Adipose tissue (tissue), 3 donors: Measurements from ENCODE around the gene RPL32. TPM values are rescaled to one million over a fixed set of nuclear protein-coding genes. Genes with fewer than 3 reads are reported as not detected.

Source experiments
- H3K27ac ChIP-seq: one replicate; pipeline ENCODE4 v1.5.1; 2013; ENCODE audit warnings: low read depth, low read length
- WGBS, 3 donors: extraction: QIAGEN DNeasy Blood & Tissue Kit; methylation state at CpG; one replicate each; pipeline ENCODE4 v1.1.7; 2013; 5-methylcytosine and 5-hydroxymethylcytosine counted together
- polyA plus RNA-seq, 3 donors: library from polyadenylated mRNA; stranded (reverse); fragments of 200-250 nt; gene quantifications; one replicate each; pipeline ENCODE4 v1.2.3, GENCODE V29; 2013
- donor health status: healthy with polysubstance abuse.
- donor health status: Bipolar disorder and iron deficiency.
- donor health status: healthy.

The RPL32 gene
- polyA plus RNA-seq, 3 donors, result 1,949 to 3,304 (median 2,810) TPM

GRCh38 chr3:12816521-12817342, 24.6 kb downstream of the RPL32 start:
- WGBS, 3 donors, result 93 to 94% (median 94%) methylated on average over 32 to 34 of the region's 34 CpGs
- H3K27ac ChIP-seq, result no peak overlapping the region

- WGBS, 3 donors, result 89 to 92% (median 91%) methylated on average over 9 of the region's 9 CpGs
Measured at GRCh38 chr3:12815719-12816118, 25.6 kb downstream of the RPL32 start.

GRCh38 chr3:12815078-12815477, 26.3 kb downstream of the RPL32 start:
- WGBS, 3 donors, result 92 to 95% (median 94%) methylated on average over 24 of the region's 24 CpGs
- no peak overlapping the region for H3K27ac ChIP-seq

More at GRCh38 chr3:12815719-12816118, 25.6 kb downstream of the RPL32 start:
- H3K27ac ChIP-seq, result no peak overlapping the region

GRCh38 chr3:12813967-12814366, 27.4 kb downstream of the RPL32 start:
- WGBS, 3 donors, result 91 to 95% (median 94%) methylated on average over 6 of the region's 6 CpGs
- no peak overlapping the region for H3K27ac ChIP-seq

DNA sequence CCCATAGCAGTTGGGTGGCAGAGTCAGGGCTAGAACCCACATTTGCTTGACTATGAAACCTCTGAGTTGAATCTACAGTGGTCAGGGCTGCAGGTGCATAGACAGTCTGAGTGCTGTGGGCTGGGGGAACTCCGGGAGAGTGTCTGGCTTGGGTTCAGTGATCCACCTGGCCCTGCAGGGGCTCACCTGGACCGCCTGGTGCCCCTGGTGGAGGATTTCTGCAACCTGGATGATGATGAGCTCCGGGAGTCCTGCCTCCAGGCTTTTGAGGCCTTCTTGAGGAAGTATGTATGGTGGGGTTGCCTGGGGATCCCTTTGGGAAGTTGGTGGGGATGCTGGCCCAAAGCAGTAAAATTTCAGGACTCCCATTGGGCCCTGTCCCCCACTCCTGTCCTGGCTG, 28.6 kb downstream of the RPL32 start:
- H3K27ac ChIP-seq, result no peak overlapping the region
- WGBS, 3 donors, result 91 to 97% (median 97%) methylated on average over 3 of the region's 3 CpGs

- WGBS, 3 donors, result 73 to 81% (median 81%) methylated on average over 5 of the region's 5 CpGs
- H3K27ac ChIP-seq, result no peak overlapping the region
Measured at GRCh38 chr3:12810961-12811360, 30.4 kb downstream of the RPL32 start.

DNA sequence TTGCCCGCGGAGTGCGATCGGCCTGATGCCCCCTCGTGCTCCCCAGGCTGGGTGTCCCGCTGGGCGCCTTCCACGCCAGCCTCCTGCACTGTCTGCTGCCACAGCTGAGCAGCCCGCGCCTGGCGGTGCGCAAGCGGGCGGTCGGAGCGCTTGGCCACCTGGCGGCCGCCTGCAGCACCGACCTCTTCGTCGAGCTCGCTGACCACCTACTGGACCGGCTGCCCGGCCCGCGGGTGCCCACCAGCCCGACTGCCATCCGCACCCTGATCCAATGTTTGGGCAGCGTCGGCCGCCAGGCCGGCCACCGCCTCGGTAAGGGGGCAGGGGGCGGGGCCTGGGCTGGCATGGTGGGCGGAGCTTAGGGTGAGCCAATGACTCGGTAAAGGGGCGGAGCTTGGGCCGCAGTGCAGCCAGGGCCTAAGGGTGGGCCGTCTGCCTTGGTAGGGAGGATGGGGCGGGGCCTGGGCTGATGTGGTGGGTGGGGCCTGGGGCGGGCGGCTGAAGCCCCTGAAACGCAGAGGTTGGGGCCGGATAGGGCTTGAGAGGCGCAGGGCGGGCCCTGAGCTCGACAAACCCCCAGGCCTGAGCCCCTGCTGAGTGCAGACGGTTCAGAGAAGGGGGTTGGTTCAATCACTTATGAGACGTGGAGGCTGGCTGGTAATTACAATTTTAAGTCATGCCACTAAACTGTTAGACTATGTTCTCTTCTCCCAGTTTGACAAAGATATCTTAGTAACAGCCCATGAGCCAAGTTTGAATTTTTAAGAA, 31.2 kb downstream of the RPL32 start:
- WGBS, 3 donors, result 1% methylated on average over 47 to 50 of the region's 50 CpGs
- H3K27ac ChIP-seq, result no peak overlapping the region

DNA sequence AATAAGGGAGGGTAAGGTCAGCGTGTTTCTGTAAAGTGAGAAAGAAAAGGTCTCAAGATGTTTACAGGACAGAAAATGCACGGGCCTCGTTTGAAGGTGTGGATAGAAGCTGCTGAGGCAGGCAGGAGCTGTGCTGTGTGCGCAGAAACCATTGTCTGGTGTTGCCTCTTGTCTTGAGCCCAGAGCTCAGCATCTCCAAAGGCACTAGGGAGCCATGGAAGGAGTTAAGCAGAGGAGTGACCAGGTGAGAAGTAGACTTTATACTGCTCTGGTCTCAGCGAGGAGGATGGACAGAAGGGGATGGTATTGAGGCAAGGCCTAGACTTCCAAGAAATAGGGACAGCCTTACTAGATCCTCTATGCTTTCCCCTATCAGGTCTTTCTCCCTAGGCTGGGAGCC, 31.9 kb downstream of the RPL32 start:
- WGBS, 3 donors, result 87 to 93% (median 91%) methylated on average over 5 of the region's 5 CpGs
- H3K27ac ChIP-seq, result no peak overlapping the region

GRCh38 chr3:12809001-12809400, 32.4 kb downstream of the RPL32 start:
- 92 to 98% (median 97%) methylated on average over 3 of the region's 3 CpGs for WGBS, 3 donors
- H3K27ac ChIP-seq, result no peak overlapping the region

GRCh38 chr3:12808587-12808986, 32.8 kb downstream of the RPL32 start:
- no peak overlapping the region for H3K27ac ChIP-seq

GRCh38 chr3:12807601-12808359, 33.6 kb downstream of the RPL32 start:
- 79 to 83% (median 79%) methylated on average over 7 of the region's 7 CpGs for WGBS, 3 donors
- H3K27ac ChIP-seq, result no peak overlapping the region

More at GRCh38 chr3:12808587-12808986, 32.8 kb downstream of the RPL32 start:
- 72 to 93% (median 84%) methylated on average over 2 of the region's 2 CpGs for WGBS, 3 donors

GRCh38 chr3:12807066-12807465, 34.3 kb downstream of the RPL32 start:
- 95 to 97% (median 96%) methylated on average over 9 of the region's 9 CpGs for WGBS, 3 donors
- no peak overlapping the region for H3K27ac ChIP-seq

DNA sequence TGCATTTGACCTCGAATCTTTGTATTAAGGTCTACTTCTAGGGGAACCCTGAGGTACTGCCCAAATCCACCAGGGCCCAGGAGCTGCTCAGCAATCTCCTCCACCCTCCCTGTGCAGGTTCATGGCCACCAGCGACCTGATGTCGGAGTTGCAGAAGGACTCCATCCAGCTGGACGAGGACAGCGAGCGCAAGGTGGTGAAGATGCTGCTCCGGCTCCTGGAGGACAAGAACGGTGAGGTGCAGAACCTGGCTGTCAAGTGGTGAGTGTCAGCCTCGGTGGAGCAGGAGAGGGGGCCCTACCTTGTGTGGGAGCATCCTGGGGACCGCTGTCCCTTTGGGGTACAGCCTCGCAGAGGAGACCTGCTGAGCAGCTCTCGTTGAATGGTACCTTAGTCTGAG, 38.0 kb downstream of the RPL32 start:
- no peak overlapping the region for H3K27ac ChIP-seq
- 94 to 96% (median 95%) methylated on average over 12 of the region's 12 CpGs for WGBS, 3 donors

GRCh38 chr3:12799525-12800440, 41.6 kb downstream of the RPL32 start:
- no peak overlapping the region for H3K27ac ChIP-seq
- 83 to 93% (median 88%) methylated on average over 7 of the region's 7 CpGs for WGBS, 3 donors

GRCh38 chr3:12798559-12799179, 42.7 kb downstream of the RPL32 start:
- 72 to 78% (median 72%) methylated on average over 12 of the region's 12 CpGs for WGBS, 3 donors
- no peak overlapping the region for H3K27ac ChIP-seq

GRCh38 chr3:12797892-12798558, 43.3 kb downstream of the RPL32 start:
- no peak overlapping the region for H3K27ac ChIP-seq
- WGBS, 3 donors, result 53 to 74% (median 71%) methylated on average over 8 of the region's 8 CpGs
